OCI-LY3 (cell line): ENCODE data around the gene IL36B.

Experiments
- H2AFZ ChIP-seq: fragments of 200-600, 300-600 bp; shearing (Covaris generic); 2 replicates; pipeline ENCODE4 v1.6.0; 2014; ENCODE audit warnings: antibody characterized with exemption, low read depth, low read length
- H3K27ac ChIP-seq: fragments of 200-600, 300-600 bp; sonication (generic); 2 replicates; pipeline ENCODE4 v1.5.1; 2014; ENCODE audit warnings: mild to moderate bottlenecking, low read length, moderate library complexity, mixed read lengths
- H3K27me3 ChIP-seq: fragments of 200-600, 300-600 bp; sonication (generic); 2 replicates; pipeline ENCODE4 v1.6.1; 2014; ENCODE audit warnings: low read depth, low read length, mixed read lengths
- H3K36me3 ChIP-seq: fragments of 200-600, 300-600 bp; sonication (generic); replicated peaks from 2 replicates; pipeline ENCODE3; 2014; ENCODE audit warnings: low read depth, low read length, mixed read lengths
- H3K4me1 ChIP-seq: fragments of 300-600, 200-600 bp; sonication (generic); 2 replicates; pipeline ENCODE4 v1.6.1; 2014; ENCODE audit warnings: low read length, mixed read lengths
- H3K4me2 ChIP-seq: fragments of 200-600, 300-600 bp; sonication (generic); 2 replicates; pipeline ENCODE4 v1.6.1; 2014; ENCODE audit warnings: low read length, mixed read lengths
- H3K4me3 ChIP-seq: fragments of 300-600, 200-600 bp; sonication (generic); 2 replicates; pipeline ENCODE4 v1.5.1; 2014; ENCODE audit warnings: antibody characterized with exemption, mild to moderate bottlenecking, low read length, moderate library complexity
- H3K79me2 ChIP-seq: fragments of 300-600, 200-600 bp; shearing (Covaris generic); 2 replicates; pipeline ENCODE4 v1.6.1; 2014; ENCODE audit warnings: mild to moderate bottlenecking, low read length, mixed read lengths
- H3K9ac ChIP-seq: fragments of 300-600, 200-600 bp; shearing (Covaris generic); 2 replicates; pipeline ENCODE4 v1.6.0; 2014; ENCODE audit warnings: mild to moderate bottlenecking, low read length, moderate library complexity
- H3K9me3 ChIP-seq: fragments of 200-600, 300-600 bp; shearing (Covaris generic); 2 replicates; pipeline ENCODE4 v1.6.1; 2014; ENCODE audit warnings: low read length, mixed read lengths; ENCODE audit not compliant: insufficient read depth
- H4K20me1 ChIP-seq: fragments of 200-600, 300-600 bp; sonication (generic); 2 replicates; pipeline ENCODE4 v1.6.1; 2016; ENCODE audit warnings: low read length, mixed read lengths; ENCODE audit not compliant: insufficient read depth
- EZH2phosphoT487 ChIP-seq: fragments of 200-600 bp; shearing (Covaris generic); IDR thresholded peaks from 2 replicates; pipeline ENCODE4 v1.6.1; 2018; ENCODE audit warnings: antibody characterized with exemption, mixed run types, low read depth
- TF ChIP-seq, protein P1 (sequence below): fragments of 200-600, 300-600 bp; sonication (generic); IDR thresholded peaks from 2 replicates; pipeline ENCODE4 v1.5.1; 2014; ENCODE audit warnings: antibody characterized with exemption, low read length, low read depth

Gene IL36B

DNA sequence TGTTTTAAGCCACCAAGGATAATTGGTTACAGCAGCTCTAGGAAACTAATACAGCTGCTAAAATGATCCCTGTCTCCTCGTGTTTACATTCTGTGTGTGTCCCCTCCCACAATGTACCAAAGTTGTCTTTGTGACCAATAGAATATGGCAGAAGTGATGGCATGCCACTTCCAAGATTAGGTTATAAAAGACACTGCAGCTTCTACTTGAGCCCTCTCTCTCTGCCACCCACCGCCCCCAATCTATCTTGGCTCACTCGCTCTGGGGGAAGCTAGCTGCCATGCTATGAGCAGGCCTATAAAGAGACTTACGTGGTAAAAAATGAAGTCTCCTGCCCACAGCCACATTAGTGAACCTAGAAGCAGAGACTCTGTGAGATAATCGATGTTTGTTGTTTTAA, 11.6 kb upstream of the IL36B start:
- no peaks in the 10 kb centered on the region for H3K4me1 ChIP-seq
- no peak overlapping the region for H3K4me2 ChIP-seq
- no peaks in the 10 kb centered on the region for H3K27me3 ChIP-seq
- no peak overlapping the region for H3K4me3 ChIP-seq
- H3K79me2 ChIP-seq, result no peaks in the 10 kb centered on the region
- no peak overlapping the region for H3K27ac ChIP-seq
- H3K9ac ChIP-seq, result no peak overlapping the region
- no peak overlapping the region for H2AFZ ChIP-seq
- TF ChIP-seq EZH2phosphoT487, result no peak
- TF ChIP-seq, protein P1, sequence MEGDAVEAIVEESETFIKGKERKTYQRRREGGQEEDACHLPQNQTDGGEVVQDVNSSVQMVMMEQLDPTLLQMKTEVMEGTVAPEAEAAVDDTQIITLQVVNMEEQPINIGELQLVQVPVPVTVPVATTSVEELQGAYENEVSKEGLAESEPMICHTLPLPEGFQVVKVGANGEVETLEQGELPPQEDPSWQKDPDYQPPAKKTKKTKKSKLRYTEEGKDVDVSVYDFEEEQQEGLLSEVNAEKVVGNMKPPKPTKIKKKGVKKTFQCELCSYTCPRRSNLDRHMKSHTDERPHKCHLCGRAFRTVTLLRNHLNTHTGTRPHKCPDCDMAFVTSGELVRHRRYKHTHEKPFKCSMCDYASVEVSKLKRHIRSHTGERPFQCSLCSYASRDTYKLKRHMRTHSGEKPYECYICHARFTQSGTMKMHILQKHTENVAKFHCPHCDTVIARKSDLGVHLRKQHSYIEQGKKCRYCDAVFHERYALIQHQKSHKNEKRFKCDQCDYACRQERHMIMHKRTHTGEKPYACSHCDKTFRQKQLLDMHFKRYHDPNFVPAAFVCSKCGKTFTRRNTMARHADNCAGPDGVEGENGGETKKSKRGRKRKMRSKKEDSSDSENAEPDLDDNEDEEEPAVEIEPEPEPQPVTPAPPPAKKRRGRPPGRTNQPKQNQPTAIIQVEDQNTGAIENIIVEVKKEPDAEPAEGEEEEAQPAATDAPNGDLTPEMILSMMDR, result no peak
- no peaks in the 10 kb centered on the region for H4K20me1 ChIP-seq
- no peaks in the 10 kb centered on the region for H3K9me3 ChIP-seq
- no peaks in the 10 kb centered on the region for H3K36me3 ChIP-seq

GRCh38 chr2:113061896-113062770, 9.5 kb upstream of the IL36B start:
- no peak overlapping the region for H2AFZ ChIP-seq
- no peak overlapping the region for H3K27ac ChIP-seq
- no peaks in the 10 kb centered on the region for H3K27me3 ChIP-seq
- TF ChIP-seq EZH2phosphoT487, result no peak
- TF ChIP-seq, protein P1, result no peak
- H3K36me3 ChIP-seq, result no peaks in the 10 kb centered on the region
- H3K4me1 ChIP-seq, result no peaks in the 10 kb centered on the region
- no peak overlapping the region for H3K4me2 ChIP-seq
- H4K20me1 ChIP-seq, result no peaks in the 10 kb centered on the region
- no peaks in the 10 kb centered on the region for H3K79me2 ChIP-seq
- no peak overlapping the region for H3K4me3 ChIP-seq
- H3K9me3 ChIP-seq, result no peaks in the 10 kb centered on the region
- H3K9ac ChIP-seq, result no peak overlapping the region

GRCh38 chr2:113061241-113061640, 8.6 kb upstream of the IL36B start:
- no peaks in the 10 kb centered on the region for H3K4me1 ChIP-seq
- H3K4me2 ChIP-seq, result no peak overlapping the region
- H3K36me3 ChIP-seq, result no peaks in the 10 kb centered on the region
- no peak overlapping the region for H3K4me3 ChIP-seq
- H3K27me3 ChIP-seq, result no peaks in the 10 kb centered on the region
- no peaks in the 10 kb centered on the region for H3K9me3 ChIP-seq
- no peak overlapping the region for H3K9ac ChIP-seq
- no peak for TF ChIP-seq EZH2phosphoT487
- TF ChIP-seq, protein P1, result no peak
- no peak overlapping the region for H3K27ac ChIP-seq
- H4K20me1 ChIP-seq, result no peaks in the 10 kb centered on the region
- no peak overlapping the region for H2AFZ ChIP-seq
- no peaks in the 10 kb centered on the region for H3K79me2 ChIP-seq

GRCh38 chr2:113060796-113061195, 8.1 kb upstream of the IL36B start:
- Histone ChIP-seq H3K4me3 (no peak overlapping the region), H3K4me1 (no peaks in the 10 kb centered on the region), H3K9me3 (no peaks in the 10 kb centered on the region), H2AFZ (no peak overlapping the region), H3K79me2 (no peaks in the 10 kb centered on the region), H3K9ac (no peak overlapping the region), H3K4me2 (no peak overlapping the region), H3K27me3 (no peaks in the 10 kb centered on the region), H3K27ac (no peak overlapping the region), H4K20me1 (no peaks in the 10 kb centered on the region), H3K36me3 (no peaks in the 10 kb centered on the region)
- TF ChIP-seq, protein P1, result no peak
- no peak for TF ChIP-seq EZH2phosphoT487
